WTC11 (cell line): Measurements from ENCODE around the gene IQCE. TPM values are rescaled to one million over a fixed set of nuclear protein-coding genes. Genes with fewer than 3 reads are reported as not detected.

Source experiments
- ATAC-seq: fragments of 200-7000 bp; cut with Tn5 transposase; 2 replicates; pipeline ENCODE4 v1.10.0; 2021; ENCODE audit warnings: mild to moderate bottlenecking, moderate library complexity
- CTCF ChIA-PET: fragments of 300-600 bp; sonication (Branson Sonifier 250); formaldehyde crosslinking; loops from one replicate; lab custom pipeline; 2021; ENCODE audit warnings: antibody characterized with exemption; lab: Charles Lee
- POLR2A ChIA-PET: fragments of 350-600 bp; sonication (Branson Sonifier 250); formaldehyde crosslinking; loops from one replicate; lab custom pipeline; 2021; ENCODE audit warnings: antibody characterized with exemption; lab: Charles Lee
- DNase-seq: peaks from one replicate; pipeline ENCODE4 v3.0.0; 2021; ENCODE audit warnings: low spot score
- H3K27ac Mint-ChIP-seq: 2 replicates; pipeline ENCODE4 v1.8.0; 2021; ENCODE audit warnings: mixed read lengths
- H3K27me3 Mint-ChIP-seq: 2 replicates; pipeline ENCODE4 v1.8.0; 2021; ENCODE audit warnings: low read depth, mild to moderate bottlenecking, moderate library complexity, mixed read lengths
- H3K36me3 Mint-ChIP-seq: 2 replicates; pipeline ENCODE4 v1.8.0; 2021; ENCODE audit warnings: mixed read lengths
- H3K4me1 Mint-ChIP-seq: 2 replicates; pipeline ENCODE4 v1.8.0; 2022; ENCODE audit warnings: mixed read lengths
- H3K4me3 Mint-ChIP-seq: 2 replicates; pipeline ENCODE4 v1.8.0; 2021; ENCODE audit warnings: mild to moderate bottlenecking, moderate library complexity, mixed read lengths
- H3K9me3 Mint-ChIP-seq: 2 replicates; pipeline ENCODE4 v1.8.0; 2021; ENCODE audit warnings: mixed read lengths
- ARID4B ChIP-seq: sonication (generic); formaldehyde crosslinking; IDR thresholded peaks from 2 replicates; pipeline ENCODE4 v1.8.0; 2023; ENCODE audit warnings: missing genetic modification reagents, mild to moderate bottlenecking, borderline replicate concordance
- ATF1 ChIP-seq: sonication (generic); formaldehyde crosslinking; IDR thresholded peaks from 2 replicates; pipeline ENCODE4 v1.8.1; 2023; ENCODE audit warnings: mild to moderate bottlenecking, moderate library complexity, missing genetic modification reagents
- ATF3 ChIP-seq: sonication (generic); formaldehyde crosslinking; conservative IDR thresholded peaks from 2 replicates; pipeline ENCODE4 v1.8.1; 2022; ENCODE audit warnings: mild to moderate bottlenecking, missing genetic modification reagents
- CREB1 ChIP-seq: sonication (generic); formaldehyde crosslinking; IDR thresholded peaks from 2 replicates; pipeline ENCODE4 v1.8.0; 2023; ENCODE audit warnings: mild to moderate bottlenecking, missing genetic modification reagents
- E2F5 ChIP-seq: sonication (generic); formaldehyde crosslinking; IDR thresholded peaks from 2 replicates; pipeline ENCODE4 v1.8.1; 2022; ENCODE audit warnings: mild to moderate bottlenecking, moderate library complexity, missing genetic modification reagents
- ERG ChIP-seq: fragments of 250-450 bp; sonication (Bioruptor Pico); IDR thresholded peaks from 2 replicates; pipeline ENCODE4 v1.8.0; 2021; ENCODE audit warnings: mild to moderate bottlenecking
- FOXK1 ChIP-seq: sonication (generic); formaldehyde crosslinking; IDR thresholded peaks from 2 replicates; pipeline ENCODE4 v1.8.0; 2022; ENCODE audit warnings: mild to moderate bottlenecking, moderate library complexity, missing genetic modification reagents
- FOXP4 ChIP-seq: sonication (generic); formaldehyde crosslinking; IDR thresholded peaks from 2 replicates; pipeline ENCODE4 v1.8.0; 2022; ENCODE audit warnings: mild to moderate bottlenecking, missing genetic modification reagents
- GABPB1 ChIP-seq: sonication (generic); formaldehyde crosslinking; IDR thresholded peaks from 2 replicates; pipeline ENCODE4 v1.8.1; 2023; ENCODE audit warnings: mild to moderate bottlenecking, missing genetic modification reagents
- GTF2I ChIP-seq: fragments of 250-450 bp; sonication (Bioruptor Pico); conservative IDR thresholded peaks from 2 replicates; pipeline ENCODE4 v1.4.0; 2021; ENCODE audit warnings: mild to moderate bottlenecking
- HMGA2 ChIP-seq: fragments of 250-450 bp; sonication (Bioruptor Pico); IDR thresholded peaks from 2 replicates; pipeline ENCODE4 v1.4.0; 2021; ENCODE audit warnings: mild to moderate bottlenecking, moderate library complexity
- JAZF1 ChIP-seq: fragments of 250-450 bp; sonication (Bioruptor Pico); IDR thresholded peaks from 2 replicates; pipeline ENCODE4 v1.9.0; 2021; ENCODE audit warnings: moderate library complexity, mild to moderate bottlenecking, inconsistent platforms
- MXD4 ChIP-seq: fragments of 250-450 bp; sonication (Bioruptor Pico); IDR thresholded peaks from 2 replicates; pipeline ENCODE4 v1.8.0; 2021; ENCODE audit warnings: mild to moderate bottlenecking, moderate library complexity, borderline replicate concordance
- OVOL2 ChIP-seq: fragments of 250-450 bp; sonication (Bioruptor Pico); IDR thresholded peaks from 2 replicates; pipeline ENCODE4 v1.9.0; 2021; ENCODE audit warnings: mild to moderate bottlenecking, borderline replicate concordance
- PRDM15 ChIP-seq: sonication (generic); formaldehyde crosslinking; IDR thresholded peaks from 2 replicates; pipeline ENCODE4 v1.8.0; 2022; ENCODE audit warnings: missing genetic modification reagents
- ZNF219 ChIP-seq: sonication (generic); formaldehyde crosslinking; IDR thresholded peaks from 2 replicates; pipeline ENCODE4 v1.8.0; 2023; ENCODE audit warnings: missing genetic modification reagents, mild to moderate bottlenecking, borderline replicate concordance
- ZNF396 ChIP-seq: fragments of 250-450 bp; sonication (Bioruptor Pico); IDR thresholded peaks from 2 replicates; pipeline ENCODE4 v1.8.0; 2021; ENCODE audit warnings: mild to moderate bottlenecking, moderate library complexity, borderline replicate concordance
- ZSCAN18 ChIP-seq: fragments of 250-450 bp; sonication (Bioruptor Pico); IDR thresholded peaks from 2 replicates; pipeline ENCODE4 v2.1.2; 2022; ENCODE audit warnings: mild to moderate bottlenecking, moderate library complexity
- total RNA-seq: library from RNA; stranded (reverse); gene quantifications from 3 replicates; pipeline ENCODE4 v1.2.3, GENCODE V29; 2021

Gene IQCE
- total RNA-seq, 1 experiment from 2014 or later = 4.4 TPM

GRCh38 chr7:2517026-2517425 lies 41.8 kb upstream of the IQCE start:
- POLR2A ChIA-PET = no interaction called here
- peaks cover 32% of the 10 kb centered on the region for H3K4me1 Mint-ChIP-seq

More at GRCh38 chr7:2517026-2517425, 41.8 kb upstream of the IQCE start:
- H3K4me3 Mint-ChIP-seq = no peak overlapping the region
- H3K27me3 Mint-ChIP-seq = peaks cover 24% of the 10 kb centered on the region
- CTCF ChIA-PET = interaction anchor here (0.8 to 2.9 kb wide), 11 partner anchors 11 to 169 kb away, joined by 3 to 15 read pairs (median 3); no protein-coding TSS in a partner anchor
- ATAC-seq (no peak), DNase-seq (no peak)
- no peaks in the 10 kb centered on the region for H3K36me3 Mint-ChIP-seq
- H3K9me3 Mint-ChIP-seq = no peaks in the 10 kb centered on the region
- no peak overlapping the region for H3K27ac Mint-ChIP-seq
- TF ChIP-seq GTF2I (CRISPR knock-in tag) = no peak
- TF ChIP-seq CREB1 (CRISPR knock-in tag) = no peak
- no peak for TF ChIP-seq JAZF1 (CRISPR knock-in tag)
- TF ChIP-seq PRDM15 (CRISPR knock-in tag) = no peak
- TF ChIP-seq HMGA2 (CRISPR knock-in tag) = no peak
- no peak for TF ChIP-seq OVOL2 (CRISPR knock-in tag)
- TF ChIP-seq ZNF396 (CRISPR knock-in tag) = no peak
- TF ChIP-seq GABPB1 (CRISPR knock-in tag) = no peak
- TF ChIP-seq ERG (CRISPR knock-in tag) = no peak
- TF ChIP-seq ZSCAN18 (CRISPR knock-in tag) = no peak
- no peak for TF ChIP-seq ARID4B (CRISPR knock-in tag)
- TF ChIP-seq MXD4 (CRISPR knock-in tag) = no peak
- no peak for TF ChIP-seq FOXK1 (CRISPR knock-in tag)
- no peak for TF ChIP-seq E2F5 (CRISPR knock-in tag)
- TF ChIP-seq ZNF219 (CRISPR knock-in tag) = no peak
- TF ChIP-seq FOXP4 = no peak
- no peak for TF ChIP-seq ATF1
- TF ChIP-seq ATF3 (CRISPR knock-in tag) = no peak
